ENCODE data around the gene SEC24D. TPM values are rescaled to one million over a fixed set of nuclear protein-coding genes. Genes with fewer than 3 reads are reported as not detected.
"Not testable (repeated sequence)": the region's sequence is repeated elsewhere in the genome, so short reads cannot be mapped to it uniquely, and the experiment has no call there.

The SEC24D gene
- total RNA-seq, 1 donor from 2014 or later, result 12.2 TPM

DNA sequence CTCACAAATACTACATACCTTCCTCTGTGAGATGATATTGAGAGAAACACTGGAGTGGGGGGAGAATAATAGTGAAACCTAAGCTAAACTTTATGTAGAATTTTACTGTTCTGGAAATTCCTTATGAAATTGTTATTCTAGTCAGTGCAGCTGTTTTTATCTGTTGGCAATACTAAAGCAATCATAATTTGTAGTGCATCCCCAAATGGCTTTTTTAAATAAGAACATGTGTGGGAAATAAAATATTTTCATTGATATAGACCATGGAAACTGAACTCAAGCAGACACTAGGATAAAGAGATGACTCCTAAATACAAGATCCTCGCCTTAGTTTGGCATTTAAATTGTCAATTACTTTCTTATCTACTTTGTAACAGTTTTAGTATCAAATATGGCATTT, 51.1 kb downstream of the SEC24D start:
- ATAC-seq, result no peak
- DNase-seq (ENCODE audit: missing footprints), result no peak
- intact Hi-C loops (cut with DNase I), result no loop called here

DNA sequence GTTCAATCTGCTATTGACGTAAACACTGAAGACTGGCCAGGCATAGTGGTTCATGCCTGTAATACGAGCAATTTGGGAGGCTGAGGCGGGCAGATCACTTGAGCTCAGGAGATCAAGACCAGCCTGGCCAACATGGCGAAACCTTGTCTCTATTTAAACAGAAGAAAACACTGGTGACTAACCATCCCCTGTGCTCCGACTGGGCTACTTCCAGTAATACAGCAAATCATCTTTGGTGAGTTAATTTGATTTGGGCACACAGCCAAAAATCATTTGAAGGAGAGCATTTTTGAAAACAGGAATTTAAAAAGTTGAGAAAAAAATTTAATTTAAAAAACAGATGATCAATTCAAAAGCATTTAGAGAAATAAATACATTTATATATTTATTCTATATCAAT, 52.0 kb downstream of the SEC24D start:
- intact Hi-C loops (cut with DNase I), result no loop called here
- DNase-seq (ENCODE audit: missing footprints) (no peak), ATAC-seq (no peak)

GRCh38 chr4:118782886-118783285, 53.0 kb downstream of the SEC24D start:
- intact Hi-C loops (cut with DNase I); DNase-seq (ENCODE audit: missing footprints); ATAC-seq: not testable (repeated sequence)

DNA sequence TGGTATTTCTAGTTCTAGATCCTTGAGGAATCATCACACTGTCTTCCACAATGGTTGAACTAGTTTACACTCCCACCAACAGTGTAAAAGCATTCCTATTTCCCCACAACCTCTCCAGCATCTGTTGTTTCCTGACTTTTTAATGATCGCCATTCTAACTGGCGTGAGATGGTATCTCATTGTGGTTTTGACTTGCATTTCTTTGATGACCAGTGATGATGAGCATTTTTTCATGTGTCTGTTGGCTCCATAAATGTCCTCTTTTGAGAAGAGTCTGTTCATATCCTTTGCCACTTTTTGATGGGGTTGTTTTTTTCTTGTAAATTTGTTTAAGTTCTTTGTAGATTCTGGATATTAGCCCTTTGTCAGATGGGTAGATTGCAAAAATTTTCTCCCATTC, 58.3 kb downstream of the SEC24D start:
- intact Hi-C loops (cut with DNase I); DNase-seq (ENCODE audit: missing footprints); ATAC-seq: not testable (repeated sequence)

- intact Hi-C loops (cut with DNase I); DNase-seq (ENCODE audit: missing footprints); ATAC-seq: not testable (repeated sequence)
Observed at GRCh38 chr4:118776955-118777640, 58.8 kb downstream of the SEC24D start.

GRCh38 chr4:118776157-118776954, 59.6 kb downstream of the SEC24D start:
- DNase-seq (ENCODE audit: missing footprints) (no peak), ATAC-seq (no peak)
- intact Hi-C loops (cut with DNase I), result no loop called here

DNA sequence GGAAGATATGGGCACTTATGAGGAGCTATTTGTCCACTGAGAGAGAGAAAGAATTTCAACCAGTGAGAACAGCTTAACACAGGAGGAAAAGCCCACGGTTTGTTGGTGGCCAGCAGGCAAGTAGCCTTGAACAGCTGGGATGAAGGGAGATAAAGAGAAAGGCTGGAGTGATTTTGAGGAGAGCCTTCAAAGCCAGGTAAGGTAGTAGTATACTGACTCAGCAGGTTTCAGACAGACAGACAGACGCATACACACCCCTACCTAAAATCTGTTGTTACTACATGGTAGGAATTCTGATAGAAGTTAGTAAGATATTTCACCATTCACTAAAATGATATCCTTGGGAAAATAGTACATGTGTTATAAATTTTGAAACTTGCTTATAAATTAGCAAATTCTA, 60.5 kb downstream of the SEC24D start:
- ATAC-seq (no peak), DNase-seq (ENCODE audit: missing footprints) (no peak)
- intact Hi-C loops (cut with DNase I), result no loop called here

DNA sequence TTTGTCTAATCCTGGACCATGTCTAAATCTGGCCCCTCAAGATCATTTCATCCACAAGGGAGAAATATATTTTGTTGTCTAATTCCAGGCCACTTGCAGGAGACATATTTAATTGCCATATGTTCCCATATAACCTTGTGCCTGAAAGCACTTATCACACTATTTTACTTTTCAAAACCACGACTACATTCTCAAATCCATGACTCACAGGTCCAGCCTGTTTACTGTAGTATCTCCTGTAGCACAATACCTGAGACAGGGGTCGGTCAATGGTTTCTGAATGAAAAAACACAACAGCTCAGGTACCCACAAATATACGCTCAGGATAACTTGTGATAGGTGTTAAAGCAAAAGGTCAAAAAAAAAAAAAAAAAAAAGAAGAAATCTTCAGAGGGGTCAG, 60.9 kb downstream of the SEC24D start:
- DNase-seq (ENCODE audit: missing footprints) (no peak), ATAC-seq (no peak)
- intact Hi-C loops (cut with DNase I), result no loop called here

DNA sequence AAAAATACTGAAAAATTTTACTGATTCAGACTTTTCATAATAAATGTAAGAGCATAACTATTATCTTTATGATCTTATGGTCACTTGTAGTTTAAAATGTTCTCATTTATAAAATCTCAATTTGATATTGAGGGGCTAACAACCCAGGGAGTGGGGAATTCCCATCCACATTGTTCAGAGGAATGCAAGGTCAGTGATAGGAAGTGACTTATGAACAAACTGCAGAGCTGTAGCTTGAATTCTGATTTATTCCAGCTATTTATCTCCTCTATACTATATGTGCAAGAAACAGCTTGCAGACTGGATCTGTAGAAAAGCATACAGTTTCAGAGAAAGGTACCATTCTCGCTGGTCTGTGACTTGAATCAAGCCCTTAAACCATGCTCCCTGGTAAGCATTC, 61.6 kb downstream of the SEC24D start:
- DNase-seq (ENCODE audit: missing footprints), result no peak
- no peak for ATAC-seq
- intact Hi-C loops (cut with DNase I), result no loop called here

DNA sequence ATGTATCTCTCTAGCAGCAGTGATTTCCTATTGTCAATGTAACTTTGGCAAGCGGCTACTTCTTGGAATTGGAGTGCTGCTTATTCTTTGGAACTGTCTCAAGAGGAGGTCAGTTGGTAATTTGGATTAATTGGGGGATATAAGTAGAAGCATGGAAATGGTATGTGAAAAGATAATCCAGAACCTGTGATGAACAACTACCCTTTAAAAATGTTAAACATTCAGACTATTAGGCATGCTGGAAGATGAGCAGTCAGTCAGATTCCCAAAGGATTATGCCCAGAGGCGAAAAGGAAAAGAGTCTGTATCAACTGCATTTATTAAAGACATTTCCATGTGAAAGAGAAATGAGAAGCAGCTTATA, 62.5 kb downstream of the SEC24D start:
- DNase-seq (ENCODE audit: missing footprints) (no peak), ATAC-seq (no peak)
- intact Hi-C loops (cut with DNase I), result no loop called here

DNA sequence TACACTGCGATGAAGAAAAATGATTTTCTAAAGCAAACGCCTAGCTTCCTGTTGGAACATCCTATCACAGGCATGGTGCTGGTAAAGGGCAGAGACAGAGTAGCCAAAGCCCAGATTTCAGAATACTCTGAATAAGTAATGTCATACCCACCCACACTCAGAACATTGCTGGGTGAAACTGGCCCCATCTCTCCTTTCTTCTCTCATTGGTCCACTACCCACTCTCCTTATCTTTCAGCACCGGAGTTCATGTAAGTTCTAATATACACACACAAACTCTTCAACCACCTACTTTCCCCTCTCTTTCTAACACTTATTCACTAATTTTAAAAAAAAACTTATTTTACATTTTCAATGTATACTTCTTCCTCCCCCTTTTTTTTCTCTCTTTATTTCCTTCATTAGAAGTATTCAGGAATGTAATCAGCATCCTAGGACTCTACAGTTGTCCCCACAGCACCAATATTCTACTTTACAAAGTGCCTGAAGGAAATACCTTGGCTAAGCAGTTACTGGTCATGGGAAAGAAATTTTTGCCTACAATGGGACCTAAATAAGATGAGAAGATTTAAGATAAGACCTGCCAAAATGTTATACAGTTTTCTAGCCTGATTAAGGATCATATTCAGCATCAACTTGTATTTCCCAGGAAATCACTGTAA, 63.0 kb downstream of the SEC24D start:
- intact Hi-C loops (cut with DNase I), result loop anchor here (1.0 kb wide), 1 partner anchor 117 kb away; no protein-coding TSS in a partner anchor

GRCh38 chr4:118772081-118772766, 63.7 kb downstream of the SEC24D start:
- intact Hi-C loops (cut with DNase I), result loop anchor here (1.0 kb wide), 1 partner anchor 118 kb away; no protein-coding TSS in a partner anchor
- DNase-seq (ENCODE audit: missing footprints) (no peak), ATAC-seq (peak; percentile 73)

More for the DNA sequence above, 63.0 kb downstream of the SEC24D start:
- ATAC-seq (peak; percentile 29), DNase-seq (ENCODE audit: missing footprints) (no peak)

DNA sequence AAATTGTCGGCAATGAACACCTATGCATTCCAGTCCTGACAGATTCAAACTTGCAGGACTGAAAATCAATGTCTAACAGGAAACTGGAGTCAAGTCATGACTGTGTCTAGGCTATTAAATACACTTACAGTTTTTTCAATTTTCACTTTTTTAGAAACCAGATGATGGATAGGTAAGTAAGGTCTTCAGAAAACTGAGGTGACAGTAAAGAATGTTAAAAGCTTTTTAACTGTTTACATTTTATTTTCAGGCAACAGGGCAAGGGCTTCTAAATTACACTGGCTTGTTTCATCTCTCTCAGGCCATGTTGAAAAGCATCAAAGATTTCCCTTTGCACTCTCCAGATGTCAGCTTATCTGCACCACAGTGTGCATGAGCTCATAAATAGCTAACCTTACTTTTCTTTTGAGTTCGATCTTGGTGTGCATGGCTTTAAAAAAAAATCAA, 65.2 kb downstream of the SEC24D start:
- intact Hi-C loops (cut with DNase I), result loop anchor here (1.0 to 2.0 kb wide), 2 partner anchors 30 to 199 kb away; no protein-coding TSS in a partner anchor
- ATAC-seq (peak; percentile 74), DNase-seq (ENCODE audit: missing footprints) (no peak)

DNA sequence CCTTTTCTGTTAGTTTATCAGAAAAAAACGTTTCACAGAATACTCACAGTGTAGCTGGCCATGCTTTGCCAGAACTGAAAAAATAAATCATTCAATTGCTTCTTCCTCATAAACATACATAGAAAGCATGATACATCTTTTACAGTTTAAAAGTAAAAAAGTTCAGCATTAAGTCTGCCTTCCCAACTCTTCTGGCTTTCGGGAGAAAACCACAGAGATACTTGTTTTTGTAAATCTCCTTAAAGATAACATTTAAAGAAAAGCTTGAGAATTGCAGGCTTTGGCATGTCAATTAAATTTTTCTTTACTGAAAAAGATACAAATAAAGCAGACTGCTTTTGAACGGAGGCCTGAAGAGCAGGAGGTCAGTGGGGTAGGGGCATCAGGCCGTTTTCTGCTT, 66.8 kb downstream of the SEC24D start:
- ATAC-seq (no peak), DNase-seq (ENCODE audit: missing footprints) (no peak)
- intact Hi-C loops (cut with DNase I), result loop anchor here (2.0 to 10.0 kb wide), 2 partner anchors 22 to 266 kb away; no protein-coding TSS in a partner anchor

GRCh38 chr4:118767109-118767508, 68.8 kb downstream of the SEC24D start:
- ATAC-seq (no peak), DNase-seq (ENCODE audit: missing footprints) (no peak)
- intact Hi-C loops (cut with DNase I), result loop anchor here (10.0 kb wide), 1 partner anchor 268 kb away; no protein-coding TSS in a partner anchor

DNA sequence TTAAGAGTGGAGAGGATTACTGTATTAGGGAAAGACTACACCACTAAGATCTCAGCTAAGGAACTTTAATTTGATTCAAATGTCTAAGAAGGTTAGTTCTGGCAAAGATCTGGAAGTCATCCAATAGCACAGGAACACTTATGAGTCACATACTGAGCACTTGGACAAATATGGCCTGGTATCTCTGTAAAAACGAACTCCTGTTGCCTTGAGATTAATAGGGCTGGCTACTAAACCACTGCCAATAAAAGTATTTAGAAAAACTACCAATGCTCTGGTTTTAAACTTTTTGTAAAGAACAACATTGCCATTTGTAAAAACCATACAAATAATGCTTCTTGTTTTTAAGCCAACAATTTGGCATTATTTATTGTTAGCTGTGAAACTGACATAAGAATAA, 70.5 kb downstream of the SEC24D start:
- intact Hi-C loops (cut with DNase I), result loop anchor here (10.0 kb wide), 1 partner anchor 269 kb away; no protein-coding TSS in a partner anchor
- DNase-seq (ENCODE audit: missing footprints) (no peak), ATAC-seq (peak; percentile 87)

DNA sequence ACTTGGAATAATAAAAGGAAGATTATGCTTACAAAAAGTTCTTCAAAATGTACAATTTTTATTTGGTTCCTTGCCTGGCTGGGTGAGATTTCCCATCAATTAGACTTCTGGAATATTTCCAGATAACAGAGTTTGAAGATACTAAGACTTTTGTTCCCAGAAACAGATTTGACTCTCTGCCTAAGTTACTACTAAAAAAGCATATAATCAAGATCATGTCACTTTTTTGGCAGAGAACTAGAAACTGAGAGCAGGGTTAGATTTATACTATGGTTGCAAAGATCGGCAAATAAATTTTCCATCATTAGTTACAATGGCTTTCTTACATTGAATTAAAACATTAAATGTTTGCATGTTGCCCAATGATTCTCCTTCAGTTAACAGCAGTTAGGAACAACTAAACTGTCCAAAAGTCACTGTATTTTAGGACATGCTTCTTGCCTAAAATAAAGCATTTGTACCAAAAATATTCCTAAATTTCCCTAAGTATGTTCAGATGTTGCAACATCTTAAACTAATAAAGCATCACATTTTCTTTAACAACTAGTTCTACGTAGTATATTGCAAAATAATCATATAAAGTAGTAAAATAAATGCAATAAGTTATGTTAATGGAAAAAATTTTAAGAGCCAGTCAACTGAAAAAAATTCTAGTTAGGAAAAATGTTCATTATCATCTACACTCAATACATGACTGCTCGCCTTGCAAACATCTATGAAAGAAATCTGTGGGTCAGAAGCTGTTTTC, 73.0 kb downstream of the SEC24D start:
- intact Hi-C loops (cut with DNase I), result loop anchor here (10.0 kb wide), 1 partner anchor 272 kb away; no protein-coding TSS in a partner anchor
- no peak for ATAC-seq
- no peak for DNase-seq (ENCODE audit: missing footprints)

DNA sequence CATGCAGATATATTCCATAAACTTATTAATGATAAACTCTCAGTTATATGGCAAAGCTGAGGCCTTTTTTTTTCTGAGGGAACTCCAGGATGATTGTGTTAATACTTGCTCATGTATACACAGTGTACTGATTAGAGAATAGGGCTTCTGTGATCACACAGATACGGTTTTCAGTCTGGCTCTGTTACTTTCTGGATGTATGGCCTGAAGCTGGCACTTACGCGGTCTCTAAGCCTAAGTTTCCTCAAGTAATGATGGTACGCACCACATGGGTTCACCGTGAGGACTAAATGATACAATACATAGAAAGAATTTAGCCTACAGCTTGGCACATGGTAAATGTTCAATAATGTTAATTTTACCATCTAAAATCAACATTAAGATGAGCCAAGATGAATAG, 73.8 kb downstream of the SEC24D start:
- ATAC-seq, result no peak

More for the DNA sequence above, 73.8 kb downstream of the SEC24D start:
- intact Hi-C loops (cut with DNase I), result loop anchor here (10.0 kb wide), 1 partner anchor 273 kb away; no protein-coding TSS in a partner anchor
- DNase-seq (ENCODE audit: missing footprints), result no peak

All from Right ventricle myocardium inferior (tissue), 1 donor.